ENCODE results near the gene OR51V1. TPM values are rescaled to one million over a fixed set of nuclear protein-coding genes. Genes with fewer than 3 reads are reported as not detected.
"Not testable (repeated sequence)": the region's sequence is repeated elsewhere in the genome, so short reads cannot be mapped to it uniquely, and the experiment has no call there.

Gene OR51V1
- not detected for total RNA-seq
- not detected for polyA plus RNA-seq
- long read RNA-seq, donor 1, result 0 reads
- long read RNA-seq, donor 2, partial matches to known transcripts, result 0 of 1 reads
- long read RNA-seq, donor 2, other reads (novel, unspliced or antisense), result 0 of 1 reads
- long read RNA-seq, donor 3, result 0 reads

GRCh38 chr11:5200582-5200981, at the start of gene OR51V1:
OR51V1 (minus strand) TSS chr11:5200682; CDS start chr11:5200682, 0 bp downstream.
- no peak for DNase-seq
- TF ChIP-seq EP300 (IDR thresholded peaks at IDR 0.05), result no peak
- TF ChIP-seq POLR2A (IDR thresholded peaks at IDR 0.05), result no peak
- TF ChIP-seq CTCF (IDR thresholded peaks at IDR 0.05), result no peak
- H3K36me3 ChIP-seq, result no peaks in the 10 kb centered on the region
- no peak within 1 kb of the TSS for H3K27ac ChIP-seq
- no peak within 1 kb of the TSS for H3K4me3 ChIP-seq
- WGBS, 3 donors, result 38 to 49% (median 43%) methylated on average over 1 of the region's 1 CpG
- H3K9me3 ChIP-seq, result no peaks in the 10 kb centered on the region
- no peaks in the 10 kb centered on the region for H3K4me1 ChIP-seq (ENCODE audit: insufficient read depth)
- H3K27me3 ChIP-seq, result no peaks in the 10 kb centered on the region
- intact Hi-C loops (cut with DNase I), result loop anchor here in 1 of 4 donors (10.0 kb wide), 1 partner anchor 604 kb away; the partner anchor contains the start of gene OR52N2

- WGBS, 3 donors, result 70 to 75% (median 71%) methylated on average over 3 of the region's 9 CpGs
- intact Hi-C loops (cut with DNase I); H3K36me3 ChIP-seq; H3K9me3 ChIP-seq; H3K27me3 ChIP-seq; DNase-seq; H3K27ac ChIP-seq; H3K4me1 ChIP-seq (ENCODE audit: insufficient read depth); H3K4me3 ChIP-seq: not testable (repeated sequence)
Measured at GRCh38 chr11:5249807-5250396, 49.4 kb upstream of the OR51V1 start, which contains the start of gene HBG1. HBG1 (minus strand) TSS chr11:5249857; CDS start chr11:5249804, 53 bp downstream.

- H3K27me3 ChIP-seq; intact Hi-C loops (cut with DNase I); H3K27ac ChIP-seq; H3K9me3 ChIP-seq; H3K4me1 ChIP-seq (ENCODE audit: insufficient read depth); H3K4me3 ChIP-seq; H3K36me3 ChIP-seq; DNase-seq: not testable (repeated sequence)
- 73 to 76% (median 76%) methylated on average over 7 of the region's 7 CpGs for WGBS, 3 donors
Measured at GRCh38 chr11:5248498-5248897, 48.0 kb upstream of the OR51V1 start.

- no peaks in the 10 kb centered on the region for H3K27me3 ChIP-seq
- no peak overlapping the region for H3K27ac ChIP-seq
- no peaks in the 10 kb centered on the region for H3K9me3 ChIP-seq
- intact Hi-C loops (cut with DNase I), result no loop called here
- H3K4me1 ChIP-seq (ENCODE audit: insufficient read depth), result no peaks in the 10 kb centered on the region
- no peaks in the 10 kb centered on the region for H3K36me3 ChIP-seq
- 23 to 33% (median 29%) methylated on average over 3 of the region's 3 CpGs for WGBS, 3 donors
- TF ChIP-seq EP300 (IDR thresholded peaks at IDR 0.05), result no peak
- no peak for TF ChIP-seq CTCF (IDR thresholded peaks at IDR 0.05)
- no peak for TF ChIP-seq POLR2A (IDR thresholded peaks at IDR 0.05)
- H3K4me3 ChIP-seq, result no peak overlapping the region
- no peak for DNase-seq
Measured at GRCh38 chr11:5247472-5248192, 47.1 kb upstream of the OR51V1 start.

GRCh38 chr11:5246772-5247471, 46.4 kb upstream of the OR51V1 start:
- no peak overlapping the region for H3K4me3 ChIP-seq
- H3K27me3 ChIP-seq, result no peaks in the 10 kb centered on the region
- no peak for TF ChIP-seq CTCF (IDR thresholded peaks at IDR 0.05)
- TF ChIP-seq EP300 (IDR thresholded peaks at IDR 0.05), result no peak
- TF ChIP-seq POLR2A (IDR thresholded peaks at IDR 0.05), result no peak
- no peak overlapping the region for H3K27ac ChIP-seq
- intact Hi-C loops (cut with DNase I), result no loop called here
- H3K36me3 ChIP-seq, result no peaks in the 10 kb centered on the region
- WGBS, 3 donors, result 49 to 62% (median 53%) methylated on average over 6 of the region's 6 CpGs
- H3K4me1 ChIP-seq (ENCODE audit: insufficient read depth), result no peaks in the 10 kb centered on the region
- no peaks in the 10 kb centered on the region for H3K9me3 ChIP-seq
- no peak for DNase-seq
